Astrocyte of the spinal cord (primary cell): ENCODE measurements around the gene TWF2.
"Not testable (repeated sequence)": the region's sequence is repeated elsewhere in the genome, so short reads cannot be mapped to it uniquely, and the experiment has no call there.

Source experiments
- DNase-seq: peaks from one replicate; pipeline ENCODE4 v3.0.0; 2011; ENCODE audit warnings: low read depth, low spot score
- H3K4me3 ChIP-seq: 2 replicates; pipeline ENCODE4 v1.5.1; 2011; ENCODE audit warnings: low read depth, mild to moderate bottlenecking, low read length, moderate library complexity
- CTCF ChIP-seq: IDR thresholded peaks from 2 replicates; pipeline ENCODE4 v1.5.1; 2012; ENCODE audit warnings: low read depth, mild to moderate bottlenecking, low read length, inconsistent platforms
- in situ Hi-C: cut with HindIII; loops from 2 replicates; pipeline ENCODE4 v1.10.0; 2017; ENCODE audit warnings: low sequenced_read_pairs

Gene TWF2

GRCh38 chr3:52238761-52239701 lies at the start of gene TWF2:
Gene TWF2, minus strand, starts transcription at chr3:52239158. Its CDS starts 142 bp downstream, at chr3:52239016.
- peak; percentile 76 for DNase-seq
- peak; percentile 54 for TF ChIP-seq CTCF
- in situ Hi-C loops = no loop called here
- peak within 1 kb of the TSS; percentile 90 for H3K4me3 ChIP-seq

- TF ChIP-seq CTCF = no peak
- in situ Hi-C loops = no loop called here
- H3K4me3 ChIP-seq = peak overlapping the region; percentile 71
- no peak for DNase-seq
Observed at GRCh38 chr3:52288674-52289073, 49.7 kb upstream of the TWF2 start.

GRCh38 chr3:52286777-52287110 lies 47.8 kb upstream of the TWF2 start:
- TF ChIP-seq CTCF = no peak
- H3K4me3 ChIP-seq = peak overlapping the region; percentile 71
- in situ Hi-C loops = no loop called here

GRCh38 chr3:52284051-52284450 lies 45.1 kb upstream of the TWF2 start:
- DNase-seq, in situ Hi-C loops: not testable (repeated sequence)

More at GRCh38 chr3:52286777-52287110, 47.8 kb upstream of the TWF2 start:
- DNase-seq = no peak

GRCh38 chr3:52283306-52283705 lies 44.3 kb upstream of the TWF2 start:
- in situ Hi-C loops = no loop called here
- no peak for DNase-seq
- TF ChIP-seq CTCF = no peak
- no peak overlapping the region for H3K4me3 ChIP-seq

More at GRCh38 chr3:52284051-52284450, 45.1 kb upstream of the TWF2 start:
- H3K4me3 ChIP-seq = not testable (repeated sequence)

GRCh38 chr3:52281981-52282801 lies 43.2 kb upstream of the TWF2 start:
- DNase-seq = no peak
- TF ChIP-seq CTCF = no peak
- in situ Hi-C loops = no loop called here

More at GRCh38 chr3:52281981-52282801, 43.2 kb upstream of the TWF2 start:
- H3K4me3 ChIP-seq = no peak overlapping the region
